ENCODE results near the gene LPAR1.

Gene LPAR1

DNA sequence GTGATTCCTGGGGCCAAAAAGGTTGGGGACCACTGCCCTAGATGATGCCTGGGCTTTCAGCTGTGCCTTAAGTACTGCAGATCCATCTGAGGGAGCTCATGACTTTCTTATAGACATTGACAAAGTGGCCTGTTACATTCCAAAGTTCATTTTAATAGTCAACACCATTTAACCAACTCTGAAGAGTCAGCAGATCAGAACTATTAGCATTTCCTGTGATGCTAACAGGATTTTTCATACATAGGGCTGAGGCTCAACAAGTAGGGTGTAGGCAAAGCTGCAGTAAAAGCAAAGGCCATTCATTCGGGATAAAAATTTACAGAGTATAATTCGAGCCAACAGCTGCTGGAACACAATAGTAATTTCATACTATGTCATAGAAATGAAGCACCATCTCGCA lies 105.4 kb downstream of the LPAR1 start:
- ATAC-seq = no peak

DNA sequence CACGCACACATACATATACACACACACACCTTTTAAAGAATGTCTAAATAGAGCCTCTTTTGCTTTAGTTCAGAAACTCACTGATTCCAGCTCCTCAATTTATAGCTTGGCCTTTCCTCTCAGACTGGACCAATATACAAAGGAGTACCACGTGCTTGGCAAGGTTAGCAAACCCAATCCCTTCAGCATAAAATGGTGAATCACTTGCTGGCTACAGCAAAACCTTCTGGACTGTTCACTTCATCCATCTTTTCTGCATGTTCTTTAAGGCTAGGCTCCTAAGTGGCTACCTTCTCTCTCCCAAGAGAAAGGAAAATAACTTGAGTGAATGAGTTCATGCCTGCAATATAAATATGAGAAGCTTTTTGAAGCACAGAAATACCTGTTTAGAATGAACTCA lies 109.7 kb downstream of the LPAR1 start:
- TF ChIP-seq ZFP30 (CRISPR knock-in tag; IDR thresholded peaks at IDR 0.05) (no peak), PPARA (CRISPR knock-in tag; IDR thresholded peaks at IDR 0.05; ENCODE audit: borderline replicate concordance) (no peak), TCF4 (CRISPR knock-in tag; IDR thresholded peaks at IDR 0.05; ENCODE audit: borderline replicate concordance) (no peak), ZFP3 (CRISPR knock-in tag; IDR thresholded peaks at IDR 0.05) (no peak), ESRRG (CRISPR knock-in tag; IDR thresholded peaks at IDR 0.05) (no peak), ZNF565 (CRISPR knock-in tag; conservative IDR thresholded peaks at IDR 0.05; ENCODE audit: low read depth) (no peak), OSR1 (CRISPR knock-in tag; IDR thresholded peaks at IDR 0.05) (no peak)
- TF ChIP-seq, protein P1, sequence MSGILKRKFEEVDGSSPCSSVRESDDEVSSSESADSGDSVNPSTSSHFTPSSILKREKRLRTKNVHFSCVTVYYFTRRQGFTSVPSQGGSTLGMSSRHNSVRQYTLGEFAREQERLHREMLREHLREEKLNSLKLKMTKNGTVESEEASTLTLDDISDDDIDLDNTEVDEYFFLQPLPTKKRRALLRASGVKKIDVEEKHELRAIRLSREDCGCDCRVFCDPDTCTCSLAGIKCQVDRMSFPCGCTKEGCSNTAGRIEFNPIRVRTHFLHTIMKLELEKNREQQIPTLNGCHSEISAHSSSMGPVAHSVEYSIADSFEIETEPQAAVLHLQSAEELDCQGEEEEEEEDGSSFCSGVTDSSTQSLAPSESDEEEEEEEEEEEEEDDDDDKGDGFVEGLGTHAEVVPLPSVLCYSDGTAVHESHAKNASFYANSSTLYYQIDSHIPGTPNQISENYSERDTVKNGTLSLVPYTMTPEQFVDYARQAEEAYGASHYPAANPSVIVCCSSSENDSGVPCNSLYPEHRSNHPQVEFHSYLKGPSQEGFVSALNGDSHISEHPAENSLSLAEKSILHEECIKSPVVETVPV (CRISPR knock-in tag; IDR thresholded peaks at IDR 0.05) = no peak
- TF ChIP-seq, protein P2, sequence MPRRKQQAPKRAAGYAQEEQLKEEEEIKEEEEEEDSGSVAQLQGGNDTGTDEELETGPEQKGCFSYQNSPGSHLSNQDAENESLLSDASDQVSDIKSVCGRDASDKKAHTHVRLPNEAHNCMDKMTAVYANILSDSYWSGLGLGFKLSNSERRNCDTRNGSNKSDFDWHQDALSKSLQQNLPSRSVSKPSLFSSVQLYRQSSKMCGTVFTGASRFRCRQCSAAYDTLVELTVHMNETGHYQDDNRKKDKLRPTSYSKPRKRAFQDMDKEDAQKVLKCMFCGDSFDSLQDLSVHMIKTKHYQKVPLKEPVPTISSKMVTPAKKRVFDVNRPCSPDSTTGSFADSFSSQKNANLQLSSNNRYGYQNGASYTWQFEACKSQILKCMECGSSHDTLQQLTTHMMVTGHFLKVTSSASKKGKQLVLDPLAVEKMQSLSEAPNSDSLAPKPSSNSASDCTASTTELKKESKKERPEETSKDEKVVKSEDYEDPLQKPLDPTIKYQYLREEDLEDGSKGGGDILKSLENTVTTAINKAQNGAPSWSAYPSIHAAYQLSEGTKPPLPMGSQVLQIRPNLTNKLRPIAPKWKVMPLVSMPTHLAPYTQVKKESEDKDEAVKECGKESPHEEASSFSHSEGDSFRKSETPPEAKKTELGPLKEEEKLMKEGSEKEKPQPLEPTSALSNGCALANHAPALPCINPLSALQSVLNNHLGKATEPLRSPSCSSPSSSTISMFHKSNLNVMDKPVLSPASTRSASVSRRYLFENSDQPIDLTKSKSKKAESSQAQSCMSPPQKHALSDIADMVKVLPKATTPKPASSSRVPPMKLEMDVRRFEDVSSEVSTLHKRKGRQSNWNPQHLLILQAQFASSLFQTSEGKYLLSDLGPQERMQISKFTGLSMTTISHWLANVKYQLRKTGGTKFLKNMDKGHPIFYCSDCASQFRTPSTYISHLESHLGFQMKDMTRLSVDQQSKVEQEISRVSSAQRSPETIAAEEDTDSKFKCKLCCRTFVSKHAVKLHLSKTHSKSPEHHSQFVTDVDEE (CRISPR knock-in tag; IDR thresholded peaks at IDR 0.05) = no peak
- ATAC-seq = no peak

More for the DNA sequence above, 105.4 kb downstream of the LPAR1 start:
- TF ChIP-seq ZC3H10 (CRISPR knock-in tag; IDR thresholded peaks at IDR 0.05) = no peak
- no peak for TF ChIP-seq OSR1 (CRISPR knock-in tag; IDR thresholded peaks at IDR 0.05)
- TF ChIP-seq ZFP30 (CRISPR knock-in tag; IDR thresholded peaks at IDR 0.05) = no peak
- TF ChIP-seq, protein P3, sequence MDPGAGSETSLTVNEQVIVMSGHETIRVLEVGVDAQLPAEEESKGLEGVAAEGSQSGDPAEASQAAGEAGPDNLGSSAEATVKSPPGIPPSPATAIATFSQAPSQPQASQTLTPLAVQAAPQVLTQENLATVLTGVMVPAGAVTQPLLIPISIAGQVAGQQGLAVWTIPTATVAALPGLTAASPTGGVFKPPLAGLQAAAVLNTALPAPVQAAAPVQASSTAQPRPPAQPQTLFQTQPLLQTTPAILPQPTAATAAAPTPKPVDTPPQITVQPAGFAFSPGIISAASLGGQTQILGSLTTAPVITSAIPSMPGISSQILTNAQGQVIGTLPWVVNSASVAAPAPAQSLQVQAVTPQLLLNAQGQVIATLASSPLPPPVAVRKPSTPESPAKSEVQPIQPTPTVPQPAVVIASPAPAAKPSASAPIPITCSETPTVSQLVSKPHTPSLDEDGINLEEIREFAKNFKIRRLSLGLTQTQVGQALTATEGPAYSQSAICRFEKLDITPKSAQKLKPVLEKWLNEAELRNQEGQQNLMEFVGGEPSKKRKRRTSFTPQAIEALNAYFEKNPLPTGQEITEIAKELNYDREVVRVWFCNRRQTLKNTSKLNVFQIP (CRISPR knock-in tag; IDR thresholded peaks at IDR 0.05; ENCODE audit: borderline replicate concordance, low read depth) = no peak
- no peak for TF ChIP-seq PPARA (CRISPR knock-in tag; IDR thresholded peaks at IDR 0.05; ENCODE audit: borderline replicate concordance)

DNA sequence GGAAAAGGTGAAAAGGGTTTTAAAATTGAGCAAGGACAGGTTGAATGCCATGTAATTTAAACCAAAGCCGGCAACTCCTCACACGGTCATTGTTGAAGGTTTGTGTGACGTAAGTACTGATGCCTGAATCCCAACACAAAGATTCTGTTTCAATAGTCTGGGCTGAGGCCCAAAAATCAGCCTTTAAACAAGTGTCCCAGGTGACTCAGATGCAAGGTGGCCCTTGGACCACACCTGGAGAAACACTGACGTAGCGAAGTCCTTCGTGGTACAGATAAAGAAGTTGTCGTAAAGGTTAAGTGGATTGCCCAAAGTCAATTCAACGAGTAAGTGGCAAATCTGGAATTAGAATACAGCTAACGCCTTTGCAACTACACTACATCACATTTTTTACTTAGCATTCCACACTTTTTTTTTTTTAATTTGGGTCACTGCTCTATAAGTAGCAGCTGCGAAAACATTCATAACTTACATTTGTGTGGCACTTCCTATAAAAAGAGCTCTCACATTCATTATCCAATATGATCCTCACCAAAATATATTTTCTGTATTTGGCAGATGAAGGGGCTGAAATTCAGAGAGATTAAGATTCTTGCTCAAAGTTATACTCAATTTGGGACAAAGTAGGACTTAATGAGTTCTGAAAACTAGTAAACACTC lies 111.3 kb downstream of the LPAR1 start:
- no peak for ATAC-seq
- no peak for TF ChIP-seq ARNTL (CRISPR knock-in tag; IDR thresholded peaks at IDR 0.05; ENCODE audit: borderline replicate concordance, low read depth)

DNA sequence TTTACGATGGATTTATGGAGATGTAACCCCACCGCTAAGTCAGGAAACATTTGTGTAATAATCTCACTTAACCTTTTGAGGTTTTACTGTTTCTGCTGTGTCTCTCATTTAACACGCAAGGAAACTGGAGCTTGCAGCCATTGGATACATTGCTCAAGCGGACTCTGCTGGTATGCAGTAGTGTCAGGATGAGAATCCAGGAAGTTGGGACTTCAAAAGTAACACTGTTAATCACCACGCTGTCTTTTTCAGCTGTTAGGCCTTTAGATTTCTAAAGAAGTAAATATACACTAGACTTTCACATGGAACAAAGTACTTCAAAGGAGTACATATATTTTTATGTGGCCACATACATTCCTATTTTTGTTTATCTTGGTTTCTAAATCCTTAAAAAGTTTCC lies 114.7 kb downstream of the LPAR1 start:
- TF ChIP-seq ESRRG (CRISPR knock-in tag; IDR thresholded peaks at IDR 0.05) (no peak), GLIS3 (CRISPR knock-in tag; IDR thresholded peaks at IDR 0.05) (no peak), TOX (CRISPR knock-in tag; IDR thresholded peaks at IDR 0.05; ENCODE audit: borderline replicate concordance) (no peak)
- TF ChIP-seq, protein P4, sequence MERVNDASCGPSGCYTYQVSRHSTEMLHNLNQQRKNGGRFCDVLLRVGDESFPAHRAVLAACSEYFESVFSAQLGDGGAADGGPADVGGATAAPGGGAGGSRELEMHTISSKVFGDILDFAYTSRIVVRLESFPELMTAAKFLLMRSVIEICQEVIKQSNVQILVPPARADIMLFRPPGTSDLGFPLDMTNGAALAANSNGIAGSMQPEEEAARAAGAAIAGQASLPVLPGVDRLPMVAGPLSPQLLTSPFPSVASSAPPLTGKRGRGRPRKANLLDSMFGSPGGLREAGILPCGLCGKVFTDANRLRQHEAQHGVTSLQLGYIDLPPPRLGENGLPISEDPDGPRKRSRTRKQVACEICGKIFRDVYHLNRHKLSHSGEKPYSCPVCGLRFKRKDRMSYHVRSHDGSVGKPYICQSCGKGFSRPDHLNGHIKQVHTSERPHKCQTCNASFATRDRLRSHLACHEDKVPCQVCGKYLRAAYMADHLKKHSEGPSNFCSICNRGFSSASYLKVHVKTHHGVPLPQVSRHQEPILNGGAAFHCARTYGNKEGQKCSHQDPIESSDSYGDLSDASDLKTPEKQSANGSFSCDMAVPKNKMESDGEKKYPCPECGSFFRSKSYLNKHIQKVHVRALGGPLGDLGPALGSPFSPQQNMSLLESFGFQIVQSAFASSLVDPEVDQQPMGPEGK (CRISPR knock-in tag; IDR thresholded peaks at IDR 0.05; ENCODE audit: borderline replicate concordance) = no peak
- ATAC-seq = no peak

DNA sequence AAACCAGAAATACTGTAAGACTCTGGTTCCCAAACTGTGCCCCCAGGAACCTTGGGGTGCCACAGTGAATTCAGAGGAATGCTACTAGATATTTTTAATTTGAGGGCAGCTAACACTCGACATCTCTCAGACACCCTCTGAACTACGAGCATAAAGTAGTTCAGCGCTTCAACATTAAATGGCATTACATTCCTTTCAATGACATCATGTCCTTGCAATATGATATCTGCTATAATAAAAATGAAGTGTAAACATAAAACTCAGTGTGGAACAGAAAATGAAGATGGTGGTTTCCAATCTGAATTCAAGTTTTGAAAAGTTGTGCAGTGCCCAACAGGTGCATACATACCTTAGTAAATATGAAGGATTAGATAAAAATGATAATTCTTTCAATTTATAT lies 116.1 kb downstream of the LPAR1 start:
- ATAC-seq = peak; percentile 19; the same call in 1 of the 3 replicates
- no peak for TF ChIP-seq ZFP30 (CRISPR knock-in tag; IDR thresholded peaks at IDR 0.05)
- TF ChIP-seq ISL1 (CRISPR knock-in tag; IDR thresholded peaks at IDR 0.05) = no peak

DNA sequence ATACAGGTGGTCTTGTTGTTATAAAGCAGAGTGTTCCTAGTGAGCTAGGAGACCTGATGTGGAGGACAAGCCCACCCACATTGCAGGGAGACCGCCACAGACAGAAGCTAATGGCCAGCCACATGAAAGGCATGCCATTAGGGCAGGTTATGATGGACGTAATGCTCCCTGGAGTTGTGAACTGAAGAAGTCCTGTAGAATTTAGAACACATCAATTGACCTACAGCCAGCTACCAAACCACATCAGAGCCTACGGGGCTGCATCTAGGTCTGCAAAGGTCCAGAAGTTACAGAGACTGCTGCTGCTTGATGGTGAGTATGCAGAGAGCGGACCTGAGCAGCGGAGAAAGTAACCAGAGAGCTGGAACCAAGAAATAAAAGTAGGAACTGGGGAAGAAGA lies 116.6 kb downstream of the LPAR1 start:
- ATAC-seq = no peak
- TF ChIP-seq ESRRG (CRISPR knock-in tag; IDR thresholded peaks at IDR 0.05) (no peak), ZC3H10 (CRISPR knock-in tag; IDR thresholded peaks at IDR 0.05) (no peak), TOX (CRISPR knock-in tag; IDR thresholded peaks at IDR 0.05; ENCODE audit: borderline replicate concordance) (no peak), ISL1 (CRISPR knock-in tag; IDR thresholded peaks at IDR 0.05) (no peak), SNAI2 (CRISPR knock-in tag; IDR thresholded peaks at IDR 0.05) (no peak), RARB (CRISPR knock-in tag; IDR thresholded peaks at IDR 0.05) (no peak), ZNF70 (CRISPR knock-in tag; IDR thresholded peaks at IDR 0.05) (no peak), GLIS3 (CRISPR knock-in tag; IDR thresholded peaks at IDR 0.05) (no peak), ARNTL (CRISPR knock-in tag; IDR thresholded peaks at IDR 0.05; ENCODE audit: borderline replicate concordance, low read depth) (no peak), PPARA (CRISPR knock-in tag; IDR thresholded peaks at IDR 0.05; ENCODE audit: borderline replicate concordance) (no peak), TCF4 (CRISPR knock-in tag; IDR thresholded peaks at IDR 0.05; ENCODE audit: borderline replicate concordance) (no peak), ZFP3 (CRISPR knock-in tag; IDR thresholded peaks at IDR 0.05) (no peak)
- TF ChIP-seq, protein P5, sequence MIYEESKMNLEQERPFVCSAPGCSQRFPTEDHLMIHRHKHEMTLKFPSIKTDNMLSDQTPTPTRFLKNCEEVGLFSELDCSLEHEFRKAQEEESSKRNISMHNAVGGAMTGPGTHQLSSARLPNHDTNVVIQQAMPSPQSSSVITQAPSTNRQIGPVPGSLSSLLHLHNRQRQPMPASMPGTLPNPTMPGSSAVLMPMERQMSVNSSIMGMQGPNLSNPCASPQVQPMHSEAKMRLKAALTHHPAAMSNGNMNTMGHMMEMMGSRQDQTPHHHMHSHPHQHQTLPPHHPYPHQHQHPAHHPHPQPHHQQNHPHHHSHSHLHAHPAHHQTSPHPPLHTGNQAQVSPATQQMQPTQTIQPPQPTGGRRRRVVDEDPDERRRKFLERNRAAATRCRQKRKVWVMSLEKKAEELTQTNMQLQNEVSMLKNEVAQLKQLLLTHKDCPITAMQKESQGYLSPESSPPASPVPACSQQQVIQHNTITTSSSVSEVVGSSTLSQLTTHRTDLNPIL (CRISPR knock-in tag; IDR thresholded peaks at IDR 0.05; ENCODE audit: low read depth) = no peak
- TF ChIP-seq, protein P3 (CRISPR knock-in tag; IDR thresholded peaks at IDR 0.05; ENCODE audit: borderline replicate concordance, low read depth) = no peak
